Smooth muscle cell (in vitro differentiated cells): ENCODE measurements around the gene GNPDA1. TPM values are rescaled to one million over a fixed set of nuclear protein-coding genes. Genes with fewer than 3 reads are reported as not detected.
"Not testable (repeated sequence)": the region's sequence is repeated elsewhere in the genome, so short reads cannot be mapped to it uniquely, and the experiment has no call there.

Experiments
- DNase-seq: peaks from one replicate; lab custom pipeline; 2025; ENCODE audit not compliant: unreplicated experiment; lab: John Stamatoyannopoulos, UW
- H2AFZ ChIP-seq: fragments of 200-600 bp; sonication (generic); 2 replicates; pipeline ENCODE4 v1.6.0; 2016; ENCODE audit warnings: antibody characterized with exemption, low read depth, mild to moderate bottlenecking
- H3F3A ChIP-seq: fragments of 200-600 bp; sonication (generic); 2 replicates; pipeline ENCODE4 v1.6.0; 2017; ENCODE audit warnings: antibody characterized with exemption, low read depth
- H3K27ac ChIP-seq: fragments of 200-600 bp; sonication (generic); 2 replicates; pipeline ENCODE4 v1.5.1; 2016; ENCODE audit warnings: low read depth, mild to moderate bottlenecking
- H3K27me3 ChIP-seq: fragments of 200-600 bp; sonication (generic); 2 replicates; pipeline ENCODE4 v1.6.1; 2016; ENCODE audit warnings: low read depth, mild to moderate bottlenecking
- H3K36me3 ChIP-seq: fragments of 200-600 bp; sonication (generic); 2 replicates; pipeline ENCODE4 v1.5.1; 2016; ENCODE audit warnings: low read depth
- H3K4me1 ChIP-seq: fragments of 200-600 bp; sonication (generic); 2 replicates; pipeline ENCODE4 v1.5.1; 2016; ENCODE audit warnings: low read depth
- H3K4me2 ChIP-seq: fragments of 200-600 bp; sonication (generic); 2 replicates; pipeline ENCODE4 v1.6.0; 2016; ENCODE audit warnings: mild to moderate bottlenecking
- H3K4me3 ChIP-seq: fragments of 200-600 bp; sonication (generic); 2 replicates; pipeline ENCODE4 v1.5.1; 2016; ENCODE audit warnings: mild to moderate bottlenecking
- H3K79me2 ChIP-seq: fragments of 200-600 bp; sonication (generic); 2 replicates; pipeline ENCODE4 v1.6.0; 2016; ENCODE audit warnings: low read depth, mild to moderate bottlenecking
- H3K9ac ChIP-seq: fragments of 200-600 bp; sonication (generic); 2 replicates; pipeline ENCODE4 v1.6.0; 2016; ENCODE audit warnings: low read depth
- H3K9me3 ChIP-seq: fragments of 200-600 bp; sonication (generic); replicated peaks from 2 replicates; pipeline ENCODE4 v1.5.1; 2016; ENCODE audit warnings: low read depth
- H4K20me1 ChIP-seq: fragments of 200-600 bp; sonication (generic); 2 replicates; pipeline ENCODE4 v1.6.0; 2016; ENCODE audit warnings: low read depth
- WGBS: methylation state at CpG from one replicate; pipeline ENCODE4 v1.1.7; 2016; ENCODE audit warnings: low lambda C conversion rate; 5-methylcytosine and 5-hydroxymethylcytosine counted together
- polyA plus RNA-seq: library from polyadenylated mRNA; unstranded; fragments of >200 nt; fragmentation: Nextera tagmentation; extraction: Ambion mirVana; gene quantifications from 2 replicates; pipeline ENCODE4 v1.2.1, GENCODE V29; 2016
- total RNA-seq: library from RNA; depleted of rRNA; stranded (reverse); fragments of >200 nt; gene quantifications from 2 replicates; pipeline ENCODE4 v1.2.3, GENCODE V29; 2014
- TF ChIP-seq, protein P1 (sequence below): fragments of 200-600 bp; sonication (generic); IDR thresholded peaks from 2 replicates; pipeline ENCODE4 v1.5.1; 2017; ENCODE audit warnings: borderline replicate concordance, mild to moderate bottlenecking, antibody characterized with exemption; ENCODE audit not compliant: insufficient read depth, poor library complexity, severe bottlenecking

GNPDA1 gene
- total and polyA plus RNA-seq, 2 experiments from 2014 or later, result 29.6 to 30.3 TPM

DNA sequence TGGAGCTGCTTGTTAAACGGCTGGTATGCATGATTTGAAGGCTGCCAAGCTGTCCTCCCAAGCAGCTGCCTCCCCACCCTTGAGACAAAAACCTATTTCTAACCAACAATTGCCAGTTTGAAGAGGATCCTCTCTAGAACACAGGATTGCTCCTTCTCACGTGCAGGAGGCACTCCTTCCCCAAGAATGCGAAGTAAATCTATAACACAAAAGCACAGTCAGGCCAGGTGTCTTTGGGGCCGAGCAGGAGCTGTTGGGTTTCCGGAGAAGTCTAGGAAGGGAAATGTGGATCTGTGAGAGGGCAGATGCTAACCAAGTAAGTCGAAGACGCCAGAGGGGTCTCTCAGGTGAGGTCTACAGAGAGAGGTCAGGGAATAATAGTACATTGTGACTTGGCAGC is 35.4 kb upstream of the GNPDA1 start:
- Histone ChIP-seq H3K27me3 (no peaks in the 10 kb centered on the region), H3K36me3 (no peaks in the 10 kb centered on the region), H3F3A (no peaks in the 10 kb centered on the region), H4K20me1 (no peaks in the 10 kb centered on the region), H3K4me1 (no peaks in the 10 kb centered on the region), H3K9ac (no peak overlapping the region), H3K9me3 (no peaks in the 10 kb centered on the region), H3K27ac (no peak overlapping the region), H3K4me2 (no peak overlapping the region), H2AFZ (no peak overlapping the region), H3K79me2 (no peaks in the 10 kb centered on the region), H3K4me3 (no peak overlapping the region)
- 64% methylated on average over 7 of the region's 7 CpGs for WGBS
- TF ChIP-seq, protein P1, sequence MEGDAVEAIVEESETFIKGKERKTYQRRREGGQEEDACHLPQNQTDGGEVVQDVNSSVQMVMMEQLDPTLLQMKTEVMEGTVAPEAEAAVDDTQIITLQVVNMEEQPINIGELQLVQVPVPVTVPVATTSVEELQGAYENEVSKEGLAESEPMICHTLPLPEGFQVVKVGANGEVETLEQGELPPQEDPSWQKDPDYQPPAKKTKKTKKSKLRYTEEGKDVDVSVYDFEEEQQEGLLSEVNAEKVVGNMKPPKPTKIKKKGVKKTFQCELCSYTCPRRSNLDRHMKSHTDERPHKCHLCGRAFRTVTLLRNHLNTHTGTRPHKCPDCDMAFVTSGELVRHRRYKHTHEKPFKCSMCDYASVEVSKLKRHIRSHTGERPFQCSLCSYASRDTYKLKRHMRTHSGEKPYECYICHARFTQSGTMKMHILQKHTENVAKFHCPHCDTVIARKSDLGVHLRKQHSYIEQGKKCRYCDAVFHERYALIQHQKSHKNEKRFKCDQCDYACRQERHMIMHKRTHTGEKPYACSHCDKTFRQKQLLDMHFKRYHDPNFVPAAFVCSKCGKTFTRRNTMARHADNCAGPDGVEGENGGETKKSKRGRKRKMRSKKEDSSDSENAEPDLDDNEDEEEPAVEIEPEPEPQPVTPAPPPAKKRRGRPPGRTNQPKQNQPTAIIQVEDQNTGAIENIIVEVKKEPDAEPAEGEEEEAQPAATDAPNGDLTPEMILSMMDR, result no peak
- DNase-seq, result no peak

DNA sequence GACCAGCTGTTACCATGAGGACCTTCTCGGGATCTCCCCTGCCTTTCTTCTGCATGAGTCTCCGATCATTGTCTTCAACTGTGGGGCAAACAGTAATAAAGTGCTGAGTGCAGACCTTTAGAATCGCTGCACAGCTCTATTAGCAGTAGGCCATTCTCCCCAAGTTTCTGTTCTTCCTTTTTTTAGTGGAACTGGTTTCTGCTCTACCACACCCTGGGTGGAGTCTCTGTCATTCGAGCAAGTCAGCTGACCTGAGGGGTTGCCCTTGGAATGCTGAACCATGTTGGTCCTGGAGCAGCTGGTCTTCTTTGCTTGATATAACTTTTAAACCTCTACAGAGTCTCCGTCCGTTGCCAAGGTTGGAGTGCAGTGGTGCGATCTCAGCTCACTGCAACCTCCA is 33.4 kb upstream of the GNPDA1 start:
- H3K4me2 ChIP-seq, result no peak overlapping the region
- no peaks in the 10 kb centered on the region for H3K27me3 ChIP-seq
- WGBS, result 93% methylated on average over 7 of the region's 7 CpGs
- DNase-seq, result no peak
- no peaks in the 10 kb centered on the region for H3K79me2 ChIP-seq
- no peak overlapping the region for H2AFZ ChIP-seq
- no peak overlapping the region for H3K9ac ChIP-seq
- no peaks in the 10 kb centered on the region for H3F3A ChIP-seq
- no peaks in the 10 kb centered on the region for H3K36me3 ChIP-seq
- H4K20me1 ChIP-seq, result no peaks in the 10 kb centered on the region
- no peaks in the 10 kb centered on the region for H3K4me1 ChIP-seq
- H3K4me3 ChIP-seq, result no peak overlapping the region
- TF ChIP-seq, protein P1, result no peak
- H3K27ac ChIP-seq, result no peak overlapping the region
- no peaks in the 10 kb centered on the region for H3K9me3 ChIP-seq

DNA sequence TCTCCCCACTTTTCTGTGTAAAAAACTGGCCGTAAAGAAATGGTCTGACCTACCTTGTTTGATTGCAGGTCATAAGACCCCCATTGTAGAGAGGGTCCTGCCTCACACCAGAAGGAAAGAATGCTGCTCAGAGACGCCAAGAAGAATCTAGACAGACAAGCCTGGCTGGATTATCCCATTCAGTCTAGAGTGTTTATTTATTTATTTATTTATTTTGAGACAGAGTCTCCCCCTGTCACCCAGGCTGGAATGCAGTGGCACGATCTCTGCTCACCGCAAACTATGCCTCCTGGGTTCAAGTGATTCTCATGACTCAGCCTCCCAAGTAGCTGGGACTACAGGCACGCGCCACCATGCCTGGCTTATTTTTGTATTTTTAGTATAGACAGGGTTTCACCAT is 28.1 kb upstream of the GNPDA1 start:
- H3K4me2 ChIP-seq, H3F3A ChIP-seq, H4K20me1 ChIP-seq, H3K79me2 ChIP-seq, DNase-seq, H3K36me3 ChIP-seq, H3K4me1 ChIP-seq, H3K9me3 ChIP-seq, H3K9ac ChIP-seq, H2AFZ ChIP-seq, H3K27ac ChIP-seq, H3K4me3 ChIP-seq, H3K27me3 ChIP-seq: not testable (repeated sequence)
- WGBS, result 87% methylated on average over 6 of the region's 6 CpGs

DNA sequence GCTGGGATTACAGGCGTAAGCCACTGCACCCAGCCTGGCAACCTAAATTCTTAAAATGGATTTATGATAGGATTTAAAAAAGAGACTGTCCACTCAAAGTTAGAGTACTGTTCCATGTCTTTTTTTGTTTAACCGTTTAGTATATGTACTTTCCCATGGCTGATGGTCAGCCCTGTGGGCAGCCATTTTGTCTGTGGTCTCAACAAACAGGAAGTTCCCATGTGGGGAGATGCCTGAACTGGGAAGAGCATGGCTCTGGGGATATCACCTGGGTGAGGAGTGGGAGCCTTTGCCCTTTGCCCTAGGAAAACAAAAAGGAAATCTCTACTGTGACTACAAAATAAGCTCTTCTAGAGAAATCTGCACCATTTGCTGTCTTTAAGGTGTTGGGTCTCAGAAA is 27.5 kb upstream of the GNPDA1 start:
- Histone ChIP-seq H3K27me3 (no peaks in the 10 kb centered on the region), H3K36me3 (no peaks in the 10 kb centered on the region), H3K4me3 (no peak overlapping the region), H2AFZ (no peak overlapping the region), H3K27ac (no peak overlapping the region), H4K20me1 (no peaks in the 10 kb centered on the region), H3F3A (no peaks in the 10 kb centered on the region), H3K79me2 (no peaks in the 10 kb centered on the region), H3K4me2 (no peak overlapping the region), H3K9ac (no peak overlapping the region), H3K4me1 (no peaks in the 10 kb centered on the region), H3K9me3 (no peaks in the 10 kb centered on the region)
- 94% methylated on average over 2 of the region's 2 CpGs for WGBS
- DNase-seq, result no peak
- TF ChIP-seq, protein P1, result no peak
